Small intestine (tissue), 7 donors: Measurements from ENCODE around the gene A3GALT2. TPM values are rescaled to one million over a fixed set of nuclear protein-coding genes. Genes with fewer than 3 reads are reported as not detected.
A peak's percentile ranks its signal among the peaks of the same experiment; 100 is the strongest.

Experiments
- DNase-seq, 2 donors: peaks; one replicate each; pipeline versions ENCODE4 v3.0.0 to v3.0.0-alpha.2; 2013
- FAIRE-seq: peaks from 2 replicates; lab custom pipeline; 2012; peaks lifted over from hg19 to GRCh38; lab: Jason Lieb, UNC
- H3K27ac ChIP-seq, 3 donors: one replicate each; pipeline ENCODE4 v1.5.1; 2013; ENCODE audit warnings: low read length in 2 of 3, mild to moderate bottlenecking in 2 of 3, control low read depth in 1 of 3, inconsistent platforms in 1 of 3, low read depth in 1 of 3, moderate library complexity in 1 of 3
- H3K27me3 ChIP-seq, 3 donors: one replicate each; pipeline ENCODE4 v1.6.1; 2013; ENCODE audit warnings: low read length in 3 of 3, inconsistent platforms in 1 of 3; ENCODE audit not compliant: control insufficient read depth in 3 of 3, insufficient read depth in 3 of 3
- H3K36me3 ChIP-seq, 3 donors: one replicate each; pipeline ENCODE4 v1.6.1; 2013; ENCODE audit warnings: low read length in 3 of 3, inconsistent platforms in 1 of 3, low read depth in 1 of 3, mild to moderate bottlenecking in 1 of 3, moderate library complexity in 1 of 3; ENCODE audit not compliant: control insufficient read depth in 3 of 3, insufficient read depth in 2 of 3
- H3K4me1 ChIP-seq, 3 donors: one replicate each; pipeline ENCODE4 v1.6.1; 2013; ENCODE audit warnings: low read length in 2 of 3, inconsistent platforms in 1 of 3, low read depth in 1 of 3, mild to moderate bottlenecking in 1 of 3, moderate library complexity in 1 of 3; ENCODE audit not compliant: control insufficient read depth in 3 of 3, insufficient read depth in 2 of 3
- H3K4me3 ChIP-seq, 3 donors: one replicate each; pipeline ENCODE4 v1.5.1; 2013; ENCODE audit warnings: low read length in 3 of 3, control low read depth in 1 of 3, inconsistent platforms in 1 of 3, low read depth in 1 of 3, mild to moderate bottlenecking in 1 of 3, moderate library complexity in 1 of 3
- H3K9me3 ChIP-seq, 2 donors: one replicate each; pipeline ENCODE4 v1.6.1; 2013; ENCODE audit warnings: low read depth in 1 of 2, low read length in 1 of 2; ENCODE audit not compliant: control insufficient read depth in 2 of 2, insufficient read depth in 1 of 2
- WGBS, 3 donors: extraction: QIAGEN DNeasy Blood & Tissue Kit; methylation state at CpG; one replicate each; pipeline ENCODE4 v1.1.7; 2013; 5-methylcytosine and 5-hydroxymethylcytosine counted together
- polyA plus RNA-seq, 4 donors: library from polyadenylated mRNA; stranded (reverse) in 3 of 4; unstranded in 1 of 4; fragments of 200-250 nt in 3 of 4; fragments of 120-200 nt in 1 of 4; gene quantifications; one replicate each; pipeline versions ENCODE4 v1.2.1 to v1.2.3, GENCODE V29; 2013
- donor health status: healthy with polysubstance abuse.
- donor health status: control.
- donor health status: control.
- donor health status: Bipolar disorder and iron deficiency.
- donor health status: healthy.

The A3GALT2 gene
- polyA plus RNA-seq, 4 donors: 0.04 TPM; not detected in 3

DNA sequence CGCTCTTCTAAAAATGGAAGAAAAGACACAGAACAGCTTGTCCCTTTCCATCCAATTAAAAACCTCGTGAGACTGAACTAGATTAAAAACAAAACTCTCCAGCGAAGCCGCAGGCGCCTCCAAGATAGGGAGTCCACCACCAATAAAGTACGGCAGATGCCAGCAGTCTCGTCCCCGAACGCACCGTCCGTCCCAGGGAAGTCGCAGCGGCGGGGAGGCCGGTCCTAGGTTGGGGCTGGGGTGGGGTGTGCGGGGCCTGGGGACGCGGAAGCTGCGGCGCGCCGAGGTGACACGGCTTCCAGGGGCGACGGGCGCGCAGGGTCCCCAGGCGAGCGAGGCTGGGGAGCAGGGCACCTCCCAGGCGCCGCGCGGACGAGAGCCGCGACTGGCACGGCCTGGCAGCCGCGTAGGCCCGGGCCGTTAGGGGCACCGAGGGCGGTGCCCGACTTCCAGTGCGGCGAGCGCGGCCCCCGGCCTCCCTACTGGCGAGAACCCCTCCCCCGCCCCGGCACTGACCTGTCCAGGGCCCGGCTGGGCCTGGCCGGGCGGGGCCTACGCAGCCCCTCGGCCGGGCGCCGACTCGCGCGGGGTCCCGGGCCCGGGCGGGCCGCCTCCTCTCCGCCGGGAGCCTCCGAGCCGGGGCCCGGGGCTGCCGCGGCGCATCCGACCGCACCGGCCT lies 28.3 kb upstream of the A3GALT2 start:
- H3K27me3 ChIP-seq: no peaks in the 10 kb centered on the region
- FAIRE-seq: no peak
- 0 to 1% (median 0%) methylated on average over 40 to 78 of the region's 78 CpGs for WGBS, 3 donors
- H3K36me3 ChIP-seq: peaks cover 0 to 14% (median 0%) of the 10 kb centered on the region in 3 donors
- H3K27ac ChIP-seq: peak overlapping the region; percentile 81 to 96 (median 88)
- DNase-seq: peak; percentile 40 to 70
- no peaks in the 10 kb centered on the region for H3K9me3 ChIP-seq
- peak overlapping the region; percentile 74 to 94 (median 75) for H3K4me3 ChIP-seq
- H3K4me1 ChIP-seq: peaks cover 2 to 29% (median 7%) of the 10 kb centered on the region in 3 donors

DNA sequence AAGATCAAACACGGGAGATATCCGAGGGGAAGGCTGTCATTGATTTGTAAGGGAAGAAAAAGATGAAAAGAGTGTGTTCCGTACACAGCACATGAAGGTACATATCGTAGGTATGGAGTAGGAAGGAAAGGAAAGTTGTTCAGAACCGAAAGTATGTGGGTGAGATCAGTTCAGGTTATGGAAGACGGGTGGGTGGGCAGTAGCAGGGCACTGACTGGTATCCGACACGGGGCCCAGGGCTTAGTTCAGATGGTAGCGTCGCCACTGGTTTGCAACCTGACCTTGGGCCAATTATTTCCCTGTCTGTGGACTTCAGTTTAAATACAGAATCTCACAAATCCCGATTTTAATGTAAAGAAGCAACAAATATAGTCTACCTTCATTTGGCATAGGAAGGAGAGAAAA lies 27.8 kb upstream of the A3GALT2 start:
- peaks cover 0 to 9% (median 0%) of the 10 kb centered on the region in 3 donors for H3K36me3 ChIP-seq
- no peaks in the 10 kb centered on the region for H3K9me3 ChIP-seq
- H3K27ac ChIP-seq: peak overlapping the region; percentile 81 to 96 (median 88)
- H3K4me1 ChIP-seq: peaks cover 4 to 31% (median 7%) of the 10 kb centered on the region in 3 donors
- H3K4me3 ChIP-seq: peak overlapping the region; percentile 74 to 94 (median 75)
- FAIRE-seq (no peak), DNase-seq (peak; percentile 54 to 59)
- H3K27me3 ChIP-seq: no peaks in the 10 kb centered on the region
- 0 to 4% (median 3%) methylated on average over 11 of the region's 11 CpGs for WGBS, 3 donors

DNA sequence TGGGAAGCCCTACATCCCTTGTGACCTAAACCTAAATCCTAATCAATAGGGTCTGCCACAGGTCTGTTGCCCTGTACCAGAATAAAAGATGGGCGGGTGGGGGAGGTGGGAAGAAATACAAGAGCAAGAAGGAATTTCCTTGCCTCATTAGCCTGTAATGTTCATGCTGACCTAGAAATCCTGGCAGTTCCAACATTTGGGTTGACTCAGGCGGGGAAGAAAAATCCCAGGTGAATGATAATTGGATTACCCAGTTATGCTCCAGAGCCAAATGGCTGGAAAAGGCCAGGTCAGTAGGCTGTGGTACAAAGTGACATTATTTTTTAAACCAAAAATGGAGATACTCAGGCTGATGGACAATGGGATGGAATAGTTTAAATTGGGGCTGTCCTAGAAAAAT lies 27.3 kb upstream of the A3GALT2 start:
- FAIRE-seq (no peak), DNase-seq (no peak)
- WGBS, 3 donors: 34 to 44% (median 35%) methylated on average over 2 of the region's 2 CpGs
- Histone ChIP-seq H3K27me3 (no peaks in the 10 kb centered on the region), H3K4me3 (peak overlapping the region; percentile 74 to 94 (median 75)), H3K4me1 (peaks cover 5 to 35% (median 7%) of the 10 kb centered on the region in 3 donors), H3K9me3 (no peaks in the 10 kb centered on the region), H3K27ac (peak overlapping the region; percentile 81 to 96 (median 88)), H3K36me3 (peaks cover 0 to 7% (median 0%) of the 10 kb centered on the region in 3 donors)

DNA sequence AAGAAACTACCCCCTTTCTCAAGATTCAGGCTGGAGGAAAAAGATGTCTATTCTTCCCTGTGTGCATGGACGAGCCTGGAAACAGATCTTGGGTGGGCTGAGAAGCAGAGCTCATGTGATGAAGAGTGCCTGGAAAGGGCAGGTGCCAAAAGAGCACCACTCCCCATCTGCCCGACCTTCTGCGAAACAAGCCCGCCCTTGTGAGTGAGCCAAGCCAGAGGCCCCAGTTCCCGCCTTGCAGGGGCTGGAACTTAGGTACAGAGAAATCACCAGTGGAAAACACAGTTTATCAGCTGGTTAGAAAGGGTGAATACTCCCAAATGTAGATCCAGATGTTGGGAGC lies 26.7 kb upstream of the A3GALT2 start:
- 21 to 29% (median 26%) methylated on average over 5 of the region's 5 CpGs for WGBS, 3 donors
- Histone ChIP-seq H3K4me3 (peak overlapping the region; percentile 27 to 94 (median 74)), H3K36me3 (peaks cover 0 to 11% (median 0%) of the 10 kb centered on the region in 3 donors), H3K27me3 (no peaks in the 10 kb centered on the region), H3K27ac (peak overlapping the region; percentile 81 to 96 (median 88)), H3K4me1 (peaks cover 7 to 36% (median 9%) of the 10 kb centered on the region in 3 donors), H3K9me3 (no peaks in the 10 kb centered on the region)
- DNase-seq: peak; percentile 32 to 49
- no peak for FAIRE-seq

DNA sequence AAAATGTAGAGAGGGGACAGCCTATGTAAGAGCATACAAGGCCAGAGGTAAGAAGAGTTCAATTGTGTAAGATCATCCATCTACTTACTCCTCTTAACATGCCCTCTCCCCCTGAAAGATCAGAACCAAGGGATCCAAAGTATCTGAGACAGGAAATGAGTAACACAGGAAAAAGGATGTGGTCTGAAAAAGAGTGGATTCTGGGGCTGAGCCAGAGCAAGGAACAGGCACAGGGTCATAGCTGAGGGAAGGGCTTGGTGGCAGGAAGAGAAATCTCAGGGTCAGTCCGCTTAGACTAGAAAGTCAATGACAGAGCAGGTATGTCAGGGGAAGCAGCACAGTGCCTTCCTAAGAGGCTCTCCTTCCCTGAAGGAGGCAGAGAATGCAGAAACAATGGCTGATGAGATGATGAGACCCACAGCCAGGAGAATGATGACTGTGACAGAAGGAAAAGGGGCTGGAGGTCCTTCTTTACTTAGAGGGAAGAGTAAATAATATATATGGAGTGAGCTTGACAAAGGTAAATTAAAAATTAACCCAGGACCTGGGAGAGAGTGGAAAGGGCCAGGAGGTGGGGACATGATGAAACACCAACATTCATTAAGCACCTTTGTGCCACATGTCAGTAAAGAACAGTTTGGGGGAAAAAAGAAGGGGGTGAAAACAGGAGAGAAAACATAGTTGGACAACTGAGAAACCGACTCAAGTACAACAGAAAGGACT lies 26.2 kb upstream of the A3GALT2 start:
- Histone ChIP-seq H3K4me1 (peaks cover 7 to 42% (median 12%) of the 10 kb centered on the region in 3 donors), H3K27me3 (no peaks in the 10 kb centered on the region), H3K9me3 (no peaks in the 10 kb centered on the region), H3K36me3 (peaks cover 0 to 17% (median 0%) of the 10 kb centered on the region in 3 donors), H3K4me3 (peak overlapping the region in 2 of 3 donors; percentile 74 to 94), H3K27ac (peak overlapping the region; percentile 81 to 96 (median 88))
- FAIRE-seq: no peak
- DNase-seq: peak; percentile 60 to 71
- 12 to 23% (median 20%) methylated on average over 2 of the region's 2 CpGs for WGBS, 3 donors

DNA sequence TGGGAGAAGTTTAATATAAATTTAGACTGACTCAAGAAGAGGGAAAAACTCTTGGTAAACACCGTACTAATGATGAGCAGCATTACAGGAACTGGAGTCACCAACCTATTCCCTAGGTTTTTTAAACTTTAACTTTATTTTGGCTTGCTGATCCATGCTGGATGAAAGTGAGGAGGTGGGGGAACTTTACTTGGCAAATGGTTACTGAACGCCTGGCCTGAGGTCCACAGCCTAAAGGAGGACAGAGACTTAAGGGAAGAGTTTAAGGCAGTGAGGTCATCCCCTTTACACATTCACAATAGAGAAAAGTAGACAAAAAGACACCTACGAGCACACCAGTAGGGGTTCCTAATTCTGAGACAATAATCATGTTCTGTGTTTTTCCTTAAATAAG lies 25.6 kb upstream of the A3GALT2 start:
- no peak overlapping the region for H3K4me3 ChIP-seq
- H3K9me3 ChIP-seq: no peaks in the 10 kb centered on the region
- DNase-seq (no peak), FAIRE-seq (no peak)
- 50 to 75% (median 74%) methylated on average over 3 of the region's 3 CpGs for WGBS, 3 donors
- H3K27me3 ChIP-seq: no peaks in the 10 kb centered on the region
- H3K27ac ChIP-seq: peak overlapping the region; percentile 81 to 96 (median 88)
- H3K36me3 ChIP-seq: peaks cover 0 to 22% (median 0%) of the 10 kb centered on the region in 3 donors
- H3K4me1 ChIP-seq: peaks cover 7 to 46% (median 15%) of the 10 kb centered on the region in 3 donors

DNA sequence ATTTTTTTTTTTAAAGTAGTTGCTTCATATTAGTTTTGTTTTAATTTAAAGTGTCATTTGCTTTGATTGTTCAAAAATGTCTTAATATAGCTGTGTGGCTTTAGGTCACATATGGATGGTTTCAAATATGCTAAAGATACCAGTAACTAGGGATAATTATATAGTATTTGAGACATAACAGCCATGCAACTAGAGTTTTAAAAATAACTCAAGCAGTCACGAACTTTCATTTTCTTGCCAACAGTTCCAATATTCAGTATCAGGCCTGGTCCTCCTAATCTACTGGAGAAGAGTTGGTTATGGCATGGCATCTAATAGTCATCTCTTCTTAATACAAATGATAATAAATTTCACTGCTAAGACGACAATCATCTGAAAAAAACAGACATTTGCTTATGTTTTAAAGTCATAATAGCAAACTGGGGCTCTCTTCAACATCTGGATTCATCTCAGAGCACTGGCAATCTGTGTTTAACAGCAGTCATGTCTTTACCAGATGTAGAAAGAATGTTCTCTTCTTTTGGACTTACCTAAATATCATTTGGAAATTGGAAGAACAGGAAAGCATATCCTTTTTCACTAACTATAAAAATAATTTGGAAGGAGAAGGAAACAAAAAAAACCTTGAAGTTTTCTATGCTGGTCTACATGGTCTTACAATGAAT lies 24.1 kb upstream of the A3GALT2 start:
- Histone ChIP-seq H3K4me1 (peaks cover 7 to 45% (median 29%) of the 10 kb centered on the region in 3 donors), H3K27ac (peak overlapping the region in 1 of 3 donors; percentile 53), H3K9me3 (no peaks in the 10 kb centered on the region), H3K36me3 (peaks cover 0 to 27% (median 0%) of the 10 kb centered on the region in 3 donors), H3K4me3 (no peak overlapping the region), H3K27me3 (no peaks in the 10 kb centered on the region)
- WGBS, 3 donors: 50 to 65% (median 52%) methylated on average over 2 of the region's 2 CpGs
- no peak for FAIRE-seq
- no peak for DNase-seq

DNA sequence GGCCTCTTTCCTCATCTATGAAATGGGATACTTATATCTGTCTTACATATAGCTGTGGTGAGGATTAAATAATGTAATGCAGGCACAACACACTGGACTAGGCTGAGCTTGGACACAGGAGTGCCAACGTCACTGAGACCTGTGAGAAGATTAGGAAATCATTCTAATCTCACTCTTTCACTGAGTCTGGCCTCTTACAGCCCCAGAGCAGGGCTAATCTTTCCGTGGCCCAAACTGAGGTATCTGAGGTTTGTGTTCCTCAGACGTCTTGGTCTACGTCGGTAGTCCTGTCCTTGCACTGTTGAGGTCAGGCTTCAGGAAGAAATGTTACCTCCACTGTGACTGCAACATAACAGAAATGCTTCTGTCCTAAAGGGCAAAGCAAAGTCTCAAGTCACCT lies 22.6 kb upstream of the A3GALT2 start:
- Histone ChIP-seq H3K9me3 (no peaks in the 10 kb centered on the region), H3K4me3 (no peak overlapping the region), H3K36me3 (peaks cover 0 to 31% (median 0%) of the 10 kb centered on the region in 3 donors), H3K4me1 (peaks cover 9 to 58% (median 40%) of the 10 kb centered on the region in 3 donors), H3K27me3 (no peaks in the 10 kb centered on the region), H3K27ac (peak overlapping the region in 2 of 3 donors; percentile 2 to 81)
- FAIRE-seq: no peak
- 37 to 61% (median 51%) methylated on average over 5 of the region's 5 CpGs for WGBS, 3 donors
- DNase-seq: no peak
